GM23338 (cell line): ENCODE measurements around the gene HYAL2. TPM values are rescaled to one million over a fixed set of nuclear protein-coding genes. Genes with fewer than 3 reads are reported as not detected.

ENCODE experiments used
- ATAC-seq: fragments of 200-7000 bp; cut with Tn5 transposase; 3 replicates; pipeline ENCODE4 v1.9.1; 2020
- DNase-seq: peaks from one replicate; pipeline ENCODE4 v3.0.0-alpha.2; 2015; ENCODE audit warnings: low spot score
- H2AFZ ChIP-seq: fragments of 200-600 bp; sonication (generic); 2 replicates; pipeline ENCODE4 v1.8.0; 2016; ENCODE audit warnings: antibody characterized with exemption, mild to moderate bottlenecking, moderate library complexity
- H3F3A ChIP-seq: fragments of 200-600 bp; sonication (generic); replicated peaks from 2 replicates; pipeline ENCODE4 v1.8.0; 2017; ENCODE audit warnings: antibody characterized with exemption, mixed run types, low read depth
- H3K27ac ChIP-seq: fragments of 200-600 bp; sonication (generic); 2 replicates; pipeline ENCODE4 v1.6.1; 2016; ENCODE audit warnings: low read depth
- H3K27me3 ChIP-seq: fragments of 200-600 bp; sonication (generic); 2 replicates; pipeline ENCODE4 v1.8.0; 2016; ENCODE audit warnings: mild to moderate bottlenecking, mixed run types, moderate library complexity; ENCODE audit not compliant: insufficient read depth
- H3K36me3 ChIP-seq: fragments of 200-600 bp; sonication (generic); 2 replicates; pipeline ENCODE4 v1.8.0; 2016; ENCODE audit warnings: mild to moderate bottlenecking; ENCODE audit not compliant: insufficient read depth
- H3K4me1 ChIP-seq: fragments of 200-600 bp; sonication (generic); 2 replicates; pipeline ENCODE4 v1.8.0; 2016; ENCODE audit warnings: mild to moderate bottlenecking, moderate library complexity; ENCODE audit not compliant: insufficient read depth
- H3K4me2 ChIP-seq: fragments of 200-600 bp; sonication (generic); 2 replicates; pipeline ENCODE4 v1.7.1; 2017; ENCODE audit warnings: mixed run types
- H3K4me3 ChIP-seq: fragments of 200-600 bp; sonication (generic); 2 replicates; pipeline ENCODE4 v1.6.1; 2016; ENCODE audit warnings: mixed run types
- H3K79me2 ChIP-seq: fragments of 200-600 bp; sonication (generic); replicated peaks from 2 replicates; pipeline ENCODE4 v1.8.0; 2017; ENCODE audit warnings: mild to moderate bottlenecking; ENCODE audit not compliant: insufficient read depth
- H3K9me2 ChIP-seq: fragments of 200-600 bp; sonication (generic); 2 replicates; pipeline ENCODE4 v1.8.0; 2017; ENCODE audit not compliant: insufficient read depth
- H4K20me1 ChIP-seq: fragments of 200-600 bp; sonication (generic); replicated peaks from 2 replicates; pipeline ENCODE4 v1.8.0; 2017; ENCODE audit warnings: mild to moderate bottlenecking; ENCODE audit not compliant: insufficient read depth
- H3K27ac Mint-ChIP-seq: 2 replicates; pipeline ENCODE4 v1.8.0; 2020; ENCODE audit warnings: inconsistent platforms, mild to moderate bottlenecking, moderate library complexity, mixed read lengths
- H3K27me3 Mint-ChIP-seq: 3 replicates; pipeline ENCODE4 v1.8.0; 2022; ENCODE audit warnings: low read depth, mild to moderate bottlenecking, moderate library complexity, mixed read lengths, inconsistent platforms; ENCODE audit not compliant: insufficient read depth, poor library complexity
- H3K36me3 Mint-ChIP-seq: 3 replicates; pipeline ENCODE4 v1.8.0; 2021; ENCODE audit warnings: low read depth, mild to moderate bottlenecking, inconsistent platforms, moderate library complexity, mixed read lengths
- H3K4me1 Mint-ChIP-seq: 3 replicates; pipeline ENCODE4 v1.8.0; 2020; ENCODE audit warnings: mild to moderate bottlenecking, inconsistent platforms, mixed read lengths
- H3K4me3 Mint-ChIP-seq: 3 replicates; pipeline ENCODE4 v1.8.0; 2021; ENCODE audit warnings: moderate library complexity, mild to moderate bottlenecking, inconsistent platforms, mixed read lengths
- H3K9me3 Mint-ChIP-seq: 3 replicates; pipeline ENCODE4 v1.8.0; 2020; ENCODE audit warnings: moderate library complexity, mild to moderate bottlenecking, inconsistent platforms, mixed read lengths
- CREB1 ChIP-seq: fragments of 250-450 bp; sonication (Bioruptor Pico); IDR thresholded peaks from 2 replicates; pipeline ENCODE4 v1.5.0; 2020; ENCODE audit warnings: low read depth, mild to moderate bottlenecking, moderate library complexity
- CTCF ChIP-seq, 2 experiments: fragments of 200-600 bp in 1 of 2; sonication (generic) in 1 of 2; conservative IDR thresholded peaks; 2 replicates each; pipeline versions ENCODE4 v1.5.1 to v1.6.1; 2016 to 2017; ENCODE audit warnings: antibody characterized with exemption in 2 of 2, low read depth in 2 of 2, mild to moderate bottlenecking in 2 of 2, moderate library complexity in 1 of 2
- EZH2phosphoT487 ChIP-seq: fragments of 200-600 bp; sonication (generic); IDR thresholded peaks from one replicate; pipeline ENCODE4 v1.8.1; 2018; ENCODE audit warnings: antibody characterized with exemption; ENCODE audit not compliant: unreplicated experiment
- POLR2AphosphoS5 ChIP-seq: IDR thresholded peaks from 2 replicates; pipeline ENCODE4 v1.6.1; 2016; ENCODE audit warnings: antibody characterized with exemption, low read depth
- polyA plus RNA-seq: library from polyadenylated mRNA; unstranded; fragments of >200 nt; fragmentation: Nextera tagmentation; extraction: Ambion mirVana; gene quantifications from 2 replicates; pipeline ENCODE4 v1.2.1, GENCODE V29; 2016
- total RNA-seq: library from RNA; depleted of rRNA; stranded (reverse); fragments of >200 nt; shearing (Covaris generic); gene quantifications from 2 replicates; pipeline ENCODE4 v1.2.3, GENCODE V29; 2014
- TF ChIP-seq, protein P1 (sequence below): fragments of 250-450 bp; sonication (Bioruptor Pico); IDR thresholded peaks from 2 replicates; pipeline ENCODE4 v1.5.0; 2020; ENCODE audit warnings: mild to moderate bottlenecking, moderate library complexity
- TF ChIP-seq, protein P2 (sequence below): IDR thresholded peaks from 2 replicates; pipeline ENCODE4 v1.6.1; 2016; ENCODE audit warnings: antibody characterized with exemption

Gene HYAL2
- total and polyA plus RNA-seq, 2 experiments from 2014 or later, result 28.9 to 74.3 TPM

DNA sequence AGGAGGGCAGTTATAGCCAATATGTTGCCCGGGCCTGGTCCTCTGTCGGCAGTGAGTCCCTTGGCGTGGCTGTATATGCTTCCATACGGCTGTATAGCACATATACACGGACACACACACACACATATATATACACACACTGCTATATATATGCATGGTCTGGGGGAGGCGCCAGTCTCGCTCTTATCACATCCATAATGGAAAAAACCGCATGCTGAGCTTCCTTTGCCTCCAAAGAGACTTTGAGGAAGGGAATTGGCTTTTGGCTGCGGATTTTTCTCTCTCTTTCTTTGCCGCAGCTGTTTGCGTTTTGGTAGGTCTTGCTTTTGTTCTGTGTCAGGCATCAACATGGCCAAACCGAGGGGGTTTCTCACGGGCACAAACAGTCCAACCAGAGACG is 48.0 kb upstream of the HYAL2 start:
- Histone ChIP-seq H4K20me1 (no peaks in the 10 kb centered on the region), H3K9me2 (no peaks in the 10 kb centered on the region), H3F3A (0 out of 2 replicates have a peak, but pooled peaks cover 1% of the 10 kb centered on the region), H3K4me1 (peaks cover 11% of the 10 kb centered on the region), H2AFZ (no peak overlapping the region), H3K27me3 (no peaks in the 10 kb centered on the region), H3K79me2 (no peaks in the 10 kb centered on the region), H3K36me3 (no peaks in the 10 kb centered on the region), H3K4me3 (no peak overlapping the region), H3K27ac (0 out of 2 replicates have a peak overlapping the region, but pooled peaks have one; percentile 63), H3K4me2 (no peak overlapping the region)
- Mint-ChIP-seq H3K4me1 (peaks cover 29% of the 10 kb centered on the region), H3K27ac (0 out of 2 replicates have a peak overlapping the region, but pooled peaks have one; percentile 33), H3K9me3 (no peaks in the 10 kb centered on the region; the same call in 2 of the 3 replicates), H3K4me3 (no peak overlapping the region; the same call in 2 of the 3 replicates), H3K36me3 (no peaks in the 10 kb centered on the region; the same call in 2 of the 3 replicates), H3K27me3 (peaks cover 18% of the 10 kb centered on the region)
- no peak; the same call in 2 of the 3 replicates for ATAC-seq
- TF ChIP-seq, protein P1, sequence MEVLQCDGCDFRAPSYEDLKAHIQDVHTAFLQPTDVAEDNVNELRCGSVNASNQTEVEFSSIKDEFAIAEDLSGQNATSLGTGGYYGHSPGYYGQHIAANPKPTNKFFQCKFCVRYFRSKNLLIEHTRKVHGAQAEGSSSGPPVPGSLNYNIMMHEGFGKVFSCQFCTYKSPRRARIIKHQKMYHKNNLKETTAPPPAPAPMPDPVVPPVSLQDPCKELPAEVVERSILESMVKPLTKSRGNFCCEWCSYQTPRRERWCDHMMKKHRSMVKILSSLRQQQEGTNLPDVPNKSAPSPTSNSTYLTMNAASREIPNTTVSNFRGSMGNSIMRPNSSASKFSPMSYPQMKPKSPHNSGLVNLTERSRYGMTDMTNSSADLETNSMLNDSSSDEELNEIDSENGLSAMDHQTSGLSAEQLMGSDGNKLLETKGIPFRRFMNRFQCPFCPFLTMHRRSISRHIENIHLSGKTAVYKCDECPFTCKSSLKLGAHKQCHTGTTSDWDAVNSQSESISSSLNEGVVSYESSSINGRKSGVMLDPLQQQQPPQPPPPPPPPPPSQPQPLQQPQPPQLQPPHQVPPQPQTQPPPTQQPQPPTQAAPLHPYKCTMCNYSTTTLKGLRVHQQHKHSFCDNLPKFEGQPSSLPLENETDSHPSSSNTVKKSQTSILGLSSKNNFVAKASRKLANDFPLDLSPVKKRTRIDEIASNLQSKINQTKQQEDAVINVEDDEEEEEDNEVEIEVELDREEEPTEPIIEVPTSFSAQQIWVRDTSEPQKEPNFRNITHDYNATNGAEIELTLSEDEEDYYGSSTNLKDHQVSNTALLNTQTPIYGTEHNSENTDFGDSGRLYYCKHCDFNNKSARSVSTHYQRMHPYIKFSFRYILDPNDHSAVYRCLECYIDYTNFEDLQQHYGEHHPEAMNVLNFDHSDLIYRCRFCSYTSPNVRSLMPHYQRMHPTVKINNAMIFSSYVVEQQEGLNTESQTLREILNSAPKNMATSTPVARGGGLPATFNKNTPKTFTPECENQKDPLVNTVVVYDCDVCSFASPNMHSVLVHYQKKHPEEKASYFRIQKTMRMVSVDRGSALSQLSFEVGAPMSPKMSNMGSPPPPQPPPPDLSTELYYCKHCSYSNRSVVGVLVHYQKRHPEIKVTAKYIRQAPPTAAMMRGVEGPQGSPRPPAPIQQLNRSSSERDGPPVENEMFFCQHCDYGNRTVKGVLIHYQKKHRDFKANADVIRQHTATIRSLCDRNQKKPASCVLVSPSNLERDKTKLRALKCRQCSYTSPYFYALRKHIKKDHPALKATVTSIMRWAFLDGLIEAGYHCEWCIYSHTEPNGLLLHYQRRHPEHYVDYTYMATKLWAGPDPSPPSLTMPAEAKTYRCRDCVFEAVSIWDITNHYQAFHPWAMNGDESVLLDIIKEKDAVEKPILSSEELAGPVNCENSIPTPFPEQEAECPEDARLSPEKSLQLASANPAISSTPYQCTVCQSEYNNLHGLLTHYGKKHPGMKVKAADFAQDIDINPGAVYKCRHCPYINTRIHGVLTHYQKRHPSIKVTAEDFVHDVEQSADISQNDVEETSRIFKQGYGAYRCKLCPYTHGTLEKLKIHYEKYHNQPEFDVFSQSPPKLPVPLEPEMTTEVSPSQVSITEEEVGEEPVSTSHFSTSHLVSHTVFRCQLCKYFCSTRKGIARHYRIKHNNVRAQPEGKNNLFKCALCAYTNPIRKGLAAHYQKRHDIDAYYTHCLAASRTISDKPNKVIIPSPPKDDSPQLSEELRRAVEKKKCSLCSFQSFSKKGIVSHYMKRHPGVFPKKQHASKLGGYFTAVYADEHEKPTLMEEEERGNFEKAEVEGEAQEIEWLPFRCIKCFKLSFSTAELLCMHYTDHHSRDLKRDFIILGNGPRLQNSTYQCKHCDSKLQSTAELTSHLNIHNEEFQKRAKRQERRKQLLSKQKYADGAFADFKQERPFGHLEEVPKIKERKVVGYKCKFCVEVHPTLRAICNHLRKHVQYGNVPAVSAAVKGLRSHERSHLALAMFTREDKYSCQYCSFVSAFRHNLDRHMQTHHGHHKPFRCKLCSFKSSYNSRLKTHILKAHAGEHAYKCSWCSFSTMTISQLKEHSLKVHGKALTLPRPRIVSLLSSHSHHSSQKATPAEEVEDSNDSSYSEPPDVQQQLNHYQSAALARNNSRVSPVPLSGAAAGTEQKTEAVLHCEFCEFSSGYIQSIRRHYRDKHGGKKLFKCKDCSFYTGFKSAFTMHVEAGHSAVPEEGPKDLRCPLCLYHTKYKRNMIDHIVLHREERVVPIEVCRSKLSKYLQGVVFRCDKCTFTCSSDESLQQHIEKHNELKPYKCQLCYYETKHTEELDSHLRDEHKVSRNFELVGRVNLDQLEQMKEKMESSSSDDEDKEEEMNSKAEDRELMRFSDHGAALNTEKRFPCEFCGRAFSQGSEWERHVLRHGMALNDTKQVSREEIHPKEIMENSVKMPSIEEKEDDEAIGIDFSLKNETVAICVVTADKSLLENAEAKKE (CRISPR knock-in tag), result no peak
- TF ChIP-seq POLR2AphosphoS5 (no peak), EZH2phosphoT487 (no peak), CREB1 (no peak), CTCF (conservative IDR thresholded peaks at IDR 0.05; ENCODE audit: low read depth in 2 of 2) (peak; percentile 44 to 53)
- TF ChIP-seq, protein P2, sequence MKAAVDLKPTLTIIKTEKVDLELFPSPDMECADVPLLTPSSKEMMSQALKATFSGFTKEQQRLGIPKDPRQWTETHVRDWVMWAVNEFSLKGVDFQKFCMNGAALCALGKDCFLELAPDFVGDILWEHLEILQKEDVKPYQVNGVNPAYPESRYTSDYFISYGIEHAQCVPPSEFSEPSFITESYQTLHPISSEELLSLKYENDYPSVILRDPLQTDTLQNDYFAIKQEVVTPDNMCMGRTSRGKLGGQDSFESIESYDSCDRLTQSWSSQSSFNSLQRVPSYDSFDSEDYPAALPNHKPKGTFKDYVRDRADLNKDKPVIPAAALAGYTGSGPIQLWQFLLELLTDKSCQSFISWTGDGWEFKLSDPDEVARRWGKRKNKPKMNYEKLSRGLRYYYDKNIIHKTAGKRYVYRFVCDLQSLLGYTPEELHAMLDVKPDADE, result no peak
- peak; percentile 56 for DNase-seq
